ENCODE results near the gene DLX1.

DNA sequence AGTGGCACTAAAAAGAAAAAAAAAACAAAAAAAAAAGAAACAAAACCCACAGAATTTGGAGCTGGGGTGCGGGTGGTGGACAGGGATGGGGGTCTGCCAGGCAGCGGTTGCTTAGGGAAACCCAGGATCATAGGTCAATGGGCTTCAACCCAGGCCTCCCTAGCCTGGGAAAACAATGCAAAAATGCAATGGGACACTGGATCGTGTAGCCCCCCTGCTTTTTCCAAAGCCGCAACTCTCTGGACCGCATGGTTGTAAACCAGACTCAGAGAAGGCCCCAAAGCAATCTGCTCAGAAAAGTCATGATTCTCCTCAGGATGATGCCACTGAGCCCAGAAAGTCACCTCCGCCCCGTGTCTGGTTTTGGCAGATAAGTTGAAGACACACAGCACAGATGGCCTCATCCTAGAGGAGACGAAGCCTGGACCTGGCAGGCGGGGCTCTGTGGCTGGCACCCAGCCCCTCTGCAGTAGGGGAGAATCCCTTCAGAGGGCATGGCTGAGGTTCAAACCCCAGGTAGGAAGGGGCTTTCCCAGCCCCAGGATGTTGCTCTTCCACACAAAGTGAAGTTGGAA, 12.3 kb downstream of the DLX1 start:
- TF ChIP-seq OVOL3 (tag by site-specific recombination; IDR thresholded peaks at IDR 0.05) (no peak), SETDB1 (IDR thresholded peaks at IDR 0.05; ENCODE audit: insufficient read length, low read length) (no peak), ZNF302 (tag by site-specific recombination; IDR thresholded peaks at IDR 0.05; ENCODE audit: low read depth) (no peak), ZNF555 (tag by site-specific recombination; conservative IDR thresholded peaks at IDR 0.05) (no peak), SP2 (tag by site-specific recombination; IDR thresholded peaks at IDR 0.05) (peak; percentile 19; the same call in 1 of the 2 replicates), ZNF350 (tag by site-specific recombination; IDR thresholded peaks at IDR 0.05) (no peak), ZNF433 (tag by site-specific recombination; IDR thresholded peaks at IDR 0.05; ENCODE audit: low read depth) (no peak), ZNF561 (tag by site-specific recombination; IDR thresholded peaks at IDR 0.05; ENCODE audit: borderline replicate concordance) (no peak), ZNF175 (tag by site-specific recombination; IDR thresholded peaks at IDR 0.05) (no peak)
- TF ChIP-seq, protein P1, sequence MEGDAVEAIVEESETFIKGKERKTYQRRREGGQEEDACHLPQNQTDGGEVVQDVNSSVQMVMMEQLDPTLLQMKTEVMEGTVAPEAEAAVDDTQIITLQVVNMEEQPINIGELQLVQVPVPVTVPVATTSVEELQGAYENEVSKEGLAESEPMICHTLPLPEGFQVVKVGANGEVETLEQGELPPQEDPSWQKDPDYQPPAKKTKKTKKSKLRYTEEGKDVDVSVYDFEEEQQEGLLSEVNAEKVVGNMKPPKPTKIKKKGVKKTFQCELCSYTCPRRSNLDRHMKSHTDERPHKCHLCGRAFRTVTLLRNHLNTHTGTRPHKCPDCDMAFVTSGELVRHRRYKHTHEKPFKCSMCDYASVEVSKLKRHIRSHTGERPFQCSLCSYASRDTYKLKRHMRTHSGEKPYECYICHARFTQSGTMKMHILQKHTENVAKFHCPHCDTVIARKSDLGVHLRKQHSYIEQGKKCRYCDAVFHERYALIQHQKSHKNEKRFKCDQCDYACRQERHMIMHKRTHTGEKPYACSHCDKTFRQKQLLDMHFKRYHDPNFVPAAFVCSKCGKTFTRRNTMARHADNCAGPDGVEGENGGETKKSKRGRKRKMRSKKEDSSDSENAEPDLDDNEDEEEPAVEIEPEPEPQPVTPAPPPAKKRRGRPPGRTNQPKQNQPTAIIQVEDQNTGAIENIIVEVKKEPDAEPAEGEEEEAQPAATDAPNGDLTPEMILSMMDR (tag by site-specific recombination; IDR thresholded peaks at IDR 0.05), result no peak
